Measurements from ENCODE around the gene CHST12. TPM values are rescaled to one million over a fixed set of nuclear protein-coding genes. Genes with fewer than 3 reads are reported as not detected.

Gene CHST12
- total RNA-seq, 1 experiment from 2014 or later = 9.9 TPM

- no TSS peak for BruUV-seq (replicated peaks)
- no peak for DNase-seq (ENCODE audit: unreplicated experiment)
- Mint-ChIP-seq H3K4me1 (ENCODE audit: insufficient read depth, unreplicated experiment) (peaks cover 7% of the 10 kb centered on the region), H3K9me3 (ENCODE audit: unreplicated experiment) (peaks cover 14% of the 10 kb centered on the region), H3K36me3 (ENCODE audit: insufficient read depth, unreplicated experiment) (peaks cover 4% of the 10 kb centered on the region), H3K27me3 (ENCODE audit: insufficient read depth, unreplicated experiment) (peaks cover 31% of the 10 kb centered on the region), H3K4me3 (ENCODE audit: unreplicated experiment) (no peak overlapping the region), H3K27ac (ENCODE audit: low read depth, unreplicated experiment) (no peak overlapping the region)
- intact Hi-C loops (cut with micrococcal nuclease) = no loop called here
- CTCF ChIA-PET = interaction anchor here (0.9 kb wide), 1 partner anchor 26 kb away, joined by 4 read pairs; no protein-coding TSS in a partner anchor
- TF ChIP-seq, protein P1, sequence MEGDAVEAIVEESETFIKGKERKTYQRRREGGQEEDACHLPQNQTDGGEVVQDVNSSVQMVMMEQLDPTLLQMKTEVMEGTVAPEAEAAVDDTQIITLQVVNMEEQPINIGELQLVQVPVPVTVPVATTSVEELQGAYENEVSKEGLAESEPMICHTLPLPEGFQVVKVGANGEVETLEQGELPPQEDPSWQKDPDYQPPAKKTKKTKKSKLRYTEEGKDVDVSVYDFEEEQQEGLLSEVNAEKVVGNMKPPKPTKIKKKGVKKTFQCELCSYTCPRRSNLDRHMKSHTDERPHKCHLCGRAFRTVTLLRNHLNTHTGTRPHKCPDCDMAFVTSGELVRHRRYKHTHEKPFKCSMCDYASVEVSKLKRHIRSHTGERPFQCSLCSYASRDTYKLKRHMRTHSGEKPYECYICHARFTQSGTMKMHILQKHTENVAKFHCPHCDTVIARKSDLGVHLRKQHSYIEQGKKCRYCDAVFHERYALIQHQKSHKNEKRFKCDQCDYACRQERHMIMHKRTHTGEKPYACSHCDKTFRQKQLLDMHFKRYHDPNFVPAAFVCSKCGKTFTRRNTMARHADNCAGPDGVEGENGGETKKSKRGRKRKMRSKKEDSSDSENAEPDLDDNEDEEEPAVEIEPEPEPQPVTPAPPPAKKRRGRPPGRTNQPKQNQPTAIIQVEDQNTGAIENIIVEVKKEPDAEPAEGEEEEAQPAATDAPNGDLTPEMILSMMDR (IDR thresholded peaks at IDR 0.05; ENCODE audit: unreplicated experiment) = no peak
- POLR2A ChIA-PET = no interaction called here
These were observed 92.2 kb downstream of the CHST12 start for GRCh38 chr7:2495418-2496299.

DNA sequence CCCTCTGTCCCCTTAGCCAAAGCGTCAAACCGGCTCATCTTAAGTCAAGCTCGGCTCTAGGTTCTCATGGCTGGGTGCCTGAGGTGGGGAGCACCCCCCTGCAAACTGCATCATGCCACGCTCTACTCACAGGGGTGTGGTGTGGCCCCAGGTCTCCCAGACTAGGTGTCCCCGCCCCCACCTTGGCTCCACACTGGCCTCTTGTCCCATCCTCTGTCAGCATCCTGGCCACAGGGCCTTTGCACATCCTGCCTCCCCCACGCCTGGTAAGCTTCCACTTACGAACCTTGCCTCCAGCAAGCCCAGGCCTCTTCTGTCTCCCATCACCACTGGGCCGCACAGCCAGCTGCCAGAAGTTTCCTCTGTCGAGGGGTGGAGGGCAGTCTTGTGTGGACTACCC, 93.0 kb downstream of the CHST12 start:
- H3K27ac Mint-ChIP-seq (ENCODE audit: low read depth, unreplicated experiment) = no peak overlapping the region
- intact Hi-C loops (cut with micrococcal nuclease) = no loop called here
- CTCF ChIA-PET = interaction anchor here (0.9 kb wide), 1 partner anchor 27 kb away, joined by 4 read pairs; no protein-coding TSS in a partner anchor

DNA sequence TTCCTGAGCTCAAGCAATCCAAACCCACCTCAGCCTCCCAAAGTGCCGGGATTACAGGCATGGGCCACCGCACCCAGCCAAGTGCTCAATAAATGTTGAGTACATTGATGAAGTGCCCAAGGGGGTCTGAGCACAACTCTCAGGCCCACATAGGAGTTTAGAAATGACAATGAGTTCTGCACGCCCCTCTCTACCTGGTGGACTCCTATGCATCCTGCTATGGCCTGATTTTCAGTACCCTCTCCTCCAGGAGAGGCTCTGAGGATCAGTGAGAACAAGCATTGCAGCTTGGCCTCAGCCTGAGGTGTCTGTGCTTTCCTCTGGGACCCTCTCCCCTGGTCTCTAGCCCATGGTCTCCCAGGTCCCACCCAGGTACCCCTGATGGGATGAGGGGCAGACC, 93.7 kb downstream of the CHST12 start:
- ChIA-PET POLR2A (interaction anchor here (0.5 kb wide), 1 partner anchor 89 kb away, joined by 3 read pairs; no protein-coding TSS in a partner anchor), CTCF (interaction anchor here (0.7 kb wide), 1 partner anchor 459 kb away, joined by 3 read pairs; no protein-coding TSS in a partner anchor)
- DNase-seq (ENCODE audit: unreplicated experiment) = no peak
- intact Hi-C loops (cut with micrococcal nuclease) = no loop called here
- Mint-ChIP-seq H3K4me3 (ENCODE audit: unreplicated experiment) (no peak overlapping the region), H3K27me3 (ENCODE audit: insufficient read depth, unreplicated experiment) (peaks cover 19% of the 10 kb centered on the region), H3K9me3 (ENCODE audit: unreplicated experiment) (peaks cover 4% of the 10 kb centered on the region), H3K36me3 (ENCODE audit: insufficient read depth, unreplicated experiment) (no peaks in the 10 kb centered on the region), H3K4me1 (ENCODE audit: insufficient read depth, unreplicated experiment) (peaks cover 7% of the 10 kb centered on the region), H3K27ac (ENCODE audit: low read depth, unreplicated experiment) (no peak overlapping the region)
- BruUV-seq (replicated peaks) = no TSS peak
- TF ChIP-seq, protein P1 (IDR thresholded peaks at IDR 0.05; ENCODE audit: unreplicated experiment) = no peak

More for the DNA sequence above, 93.0 kb downstream of the CHST12 start:
- Mint-ChIP-seq H3K9me3 (ENCODE audit: unreplicated experiment) (peaks cover 11% of the 10 kb centered on the region), H3K4me1 (ENCODE audit: insufficient read depth, unreplicated experiment) (peaks cover 7% of the 10 kb centered on the region), H3K36me3 (ENCODE audit: insufficient read depth, unreplicated experiment) (no peaks in the 10 kb centered on the region), H3K27me3 (ENCODE audit: insufficient read depth, unreplicated experiment) (peaks cover 26% of the 10 kb centered on the region), H3K4me3 (ENCODE audit: unreplicated experiment) (no peak overlapping the region)
- TF ChIP-seq, protein P1 (IDR thresholded peaks at IDR 0.05; ENCODE audit: unreplicated experiment) = no peak
- no TSS peak for BruUV-seq (replicated peaks)
- POLR2A ChIA-PET = no interaction called here
- no peak for DNase-seq (ENCODE audit: unreplicated experiment)

GRCh38 chr7:2497500-2498336, 94.3 kb downstream of the CHST12 start:
- H3K4me1 Mint-ChIP-seq (ENCODE audit: insufficient read depth, unreplicated experiment) = peaks cover 7% of the 10 kb centered on the region
- no peaks in the 10 kb centered on the region for H3K9me3 Mint-ChIP-seq (ENCODE audit: unreplicated experiment)
- H3K36me3 Mint-ChIP-seq (ENCODE audit: insufficient read depth, unreplicated experiment) = no peaks in the 10 kb centered on the region
- ChIA-PET POLR2A (no interaction called here), CTCF (no interaction called here)
- TF ChIP-seq, protein P1 (IDR thresholded peaks at IDR 0.05; ENCODE audit: unreplicated experiment) = no peak
- no peak overlapping the region for H3K4me3 Mint-ChIP-seq (ENCODE audit: unreplicated experiment)
- intact Hi-C loops (cut with micrococcal nuclease) = no loop called here
- DNase-seq (ENCODE audit: unreplicated experiment) = no peak
- no peak overlapping the region for H3K27ac Mint-ChIP-seq (ENCODE audit: low read depth, unreplicated experiment)
- peaks cover 13% of the 10 kb centered on the region for H3K27me3 Mint-ChIP-seq (ENCODE audit: insufficient read depth, unreplicated experiment)
- BruUV-seq (replicated peaks) = no TSS peak

Measured in MCF 10A (cell line).